Heart left ventricle (tissue), 13 donors: ENCODE results near the gene DPM1.

Experiments
- POLR2A ChIP-seq, 2 donors: fragments of 450-650 bp; IDR thresholded peaks; one replicate each; pipeline ENCODE4 v1.6.1; 2017; ENCODE audit warnings: antibody characterized with exemption in 2 of 2, mild to moderate bottlenecking in 2 of 2, moderate library complexity in 2 of 2
- TF ChIP-seq, protein P1 (sequence below), 12 donors: fragments of 200-600 bp; sonication (generic) in 4 of 12; IDR thresholded peaks; one replicate each; pipeline versions ENCODE4 v1.5.0 to v1.8.0; 2018 to 2022; ENCODE audit warnings: antibody characterized with exemption in 12 of 12, mild to moderate bottlenecking in 5 of 12
- donor health status: ischemic (EF 13 %, LVEDD 7.1; RV severe dilation, severe dysfunction).
- donor health status: DM: no; HTN: yes; CAD: no.
- donor health status: DM: no; HTN: no; CAD: no.
- donor health status: ischemic (EF 25% LVEDD 6.9; RV normal size, moderate dysfunction).
- donor health status: ischemic (EF 25% LVEDD 5.7; RV mildly dilated, moderate dysfunction).
- donor health status: ischemic (EF 35%, LVEDD 5.7; RV mildly dilated, moderate dysfunction).
- donor health status: nonischemic (EF 11% LVEDD 7.7; RV severe dilation, severe dysfunction).
- donor health status: DM: yes; HTN: yes; CAD: no.
- donor health status: PGD.
- donor health status: ischemic (EF 29% LVEDD 5.4; RV normal size, mild dysfunction).
- donor health status: nonischemic (EF 23%, LVEDD 6.1; RV moderate dilation, normal function).

- no peak for TF ChIP-seq POLR2A (IDR thresholded peaks at IDR 0.05)
- TF ChIP-seq, protein P1, sequence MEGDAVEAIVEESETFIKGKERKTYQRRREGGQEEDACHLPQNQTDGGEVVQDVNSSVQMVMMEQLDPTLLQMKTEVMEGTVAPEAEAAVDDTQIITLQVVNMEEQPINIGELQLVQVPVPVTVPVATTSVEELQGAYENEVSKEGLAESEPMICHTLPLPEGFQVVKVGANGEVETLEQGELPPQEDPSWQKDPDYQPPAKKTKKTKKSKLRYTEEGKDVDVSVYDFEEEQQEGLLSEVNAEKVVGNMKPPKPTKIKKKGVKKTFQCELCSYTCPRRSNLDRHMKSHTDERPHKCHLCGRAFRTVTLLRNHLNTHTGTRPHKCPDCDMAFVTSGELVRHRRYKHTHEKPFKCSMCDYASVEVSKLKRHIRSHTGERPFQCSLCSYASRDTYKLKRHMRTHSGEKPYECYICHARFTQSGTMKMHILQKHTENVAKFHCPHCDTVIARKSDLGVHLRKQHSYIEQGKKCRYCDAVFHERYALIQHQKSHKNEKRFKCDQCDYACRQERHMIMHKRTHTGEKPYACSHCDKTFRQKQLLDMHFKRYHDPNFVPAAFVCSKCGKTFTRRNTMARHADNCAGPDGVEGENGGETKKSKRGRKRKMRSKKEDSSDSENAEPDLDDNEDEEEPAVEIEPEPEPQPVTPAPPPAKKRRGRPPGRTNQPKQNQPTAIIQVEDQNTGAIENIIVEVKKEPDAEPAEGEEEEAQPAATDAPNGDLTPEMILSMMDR (IDR thresholded peaks at IDR 0.05), result no peak
Observed at GRCh38 chr20:50903353-50904051, 54.8 kb downstream of the DPM1 start.
